Panc1 (cell line): Measurements from ENCODE around the gene CDR2L. TPM values are rescaled to one million over a fixed set of nuclear protein-coding genes. Genes with fewer than 3 reads are reported as not detected.

Source experiments
- ATAC-seq: fragments of 200-7000 bp; cut with Tn5 transposase; 2 replicates; pipeline ENCODE4 v1.9.1; 2020; ENCODE audit warnings: mild to moderate bottlenecking, moderate library complexity
- BruUV-seq: library from RNA; stranded (reverse); fragments of 400-500 nt; replicated peaks from 2 replicates; lab custom pipeline; 2021; lab: Mats Ljungman, UMichigan
- CTCF ChIA-PET: fragments of 300-600 bp; sonication (Branson Sonifier 250); formaldehyde crosslinking; loops from one replicate; lab custom pipeline; 2022; ENCODE audit warnings: antibody characterized with exemption; lab: Charles Lee
- POLR2A ChIA-PET: fragments of 300-600 bp; sonication (Branson Sonifier 250); formaldehyde crosslinking; loops from one replicate; lab custom pipeline; 2022; ENCODE audit warnings: antibody characterized with exemption; lab: Charles Lee
- DNase-seq: peaks from one replicate; pipeline ENCODE4 v3.0.0-alpha.2; 2010; ENCODE audit warnings: low read depth, low spot score
- H3K27ac ChIP-seq: 2 replicates; pipeline ENCODE4 v1.5.1; 2011; ENCODE audit warnings: mild to moderate bottlenecking, low read length, inconsistent platforms
- H3K27me3 ChIP-seq: fragments of 200-500 bp; sonication (Bioruptor generic); 2 replicates; pipeline ENCODE4 v1.6.0; 2014; ENCODE audit warnings: low read length, inconsistent platforms; ENCODE audit not compliant: control insufficient read depth, insufficient read depth
- H3K36me3 ChIP-seq: fragments of 200-500 bp; sonication (Bioruptor generic); 2 replicates; pipeline ENCODE4 v1.5.1; 2014; ENCODE audit warnings: inconsistent platforms, mild to moderate bottlenecking, low read length, moderate library complexity; ENCODE audit not compliant: control insufficient read depth, insufficient read depth
- H3K4me1 ChIP-seq: 2 replicates; pipeline ENCODE4 v1.5.1; 2011; ENCODE audit warnings: inconsistent platforms, mild to moderate bottlenecking, low read length, moderate library complexity; ENCODE audit not compliant: control insufficient read depth, insufficient read depth
- H3K4me3 ChIP-seq, 2 experiments: 2 replicates each; pipeline ENCODE4 v1.5.1; 2011 to 2012; ENCODE audit warnings: low read depth in 2 of 2, low read length in 2 of 2, mild to moderate bottlenecking in 2 of 2, inconsistent platforms in 1 of 2, moderate library complexity in 1 of 2
- H3K9me3 ChIP-seq: fragments of 200-500 bp; sonication (Bioruptor generic); 2 replicates; pipeline ENCODE4 v1.5.1; 2014; ENCODE audit warnings: low read depth, mild to moderate bottlenecking, inconsistent platforms, low read length, moderate library complexity; ENCODE audit not compliant: control insufficient read depth, insufficient read depth
- POLR2AphosphoS5 ChIP-seq: IDR thresholded peaks from 2 replicates; pipeline ENCODE4 v1.6.1; 2012; ENCODE audit warnings: mild to moderate bottlenecking, low read depth, low read length, moderate library complexity
- SIN3A ChIP-seq: IDR thresholded peaks from 2 replicates; pipeline ENCODE4 v1.6.1; 2012; ENCODE audit warnings: low read depth, mild to moderate bottlenecking, low read length, moderate library complexity, borderline replicate concordance; ENCODE audit not compliant: insufficient read depth
- TCF7L2 ChIP-seq: IDR thresholded peaks from 2 replicates; pipeline ENCODE4 v1.6.1; 2011; ENCODE audit warnings: mild to moderate bottlenecking, low read depth, low read length, inconsistent platforms
- in situ Hi-C: cut with HindIII; loops from 2 replicates; pipeline ENCODE4 v1.10.0; 2016; ENCODE audit warnings: low sequenced_read_pairs, low pct_unique_long_range_greater_than_20kb
- intact Hi-C: fragments of 100-400 bp; cut with micrococcal nuclease; formaldehyde crosslinking; loops from one replicate; pipeline ENCODE4 v1.10.0; 2022; ENCODE audit not compliant: unreplicated experiment
- total RNA-seq: library from RNA; stranded (reverse); gene quantifications from one replicate; pipeline ENCODE4 v1.2.1, GENCODE V29; 2021; ENCODE audit not compliant: unreplicated experiment
- TF ChIP-seq, protein P1 (sequence below), 2 experiments: IDR thresholded peaks; 2 replicates each; pipeline ENCODE4 v1.6.1; 2011 to 2012; ENCODE audit warnings: low read depth in 2 of 2, control low read depth in 1 of 2, low read length in 1 of 2, mild to moderate bottlenecking in 1 of 2, moderate library complexity in 1 of 2; ENCODE audit not compliant: insufficient read depth in 1 of 2
- TF ChIP-seq, protein P2 (sequence below): fragments of 450-650 bp; IDR thresholded peaks from 2 replicates; pipeline ENCODE4 v1.5.1; 2017; ENCODE audit warnings: mild to moderate bottlenecking

Gene CDR2L
- total RNA-seq, 1 experiment from 2014 or later: 32.0 TPM

DNA sequence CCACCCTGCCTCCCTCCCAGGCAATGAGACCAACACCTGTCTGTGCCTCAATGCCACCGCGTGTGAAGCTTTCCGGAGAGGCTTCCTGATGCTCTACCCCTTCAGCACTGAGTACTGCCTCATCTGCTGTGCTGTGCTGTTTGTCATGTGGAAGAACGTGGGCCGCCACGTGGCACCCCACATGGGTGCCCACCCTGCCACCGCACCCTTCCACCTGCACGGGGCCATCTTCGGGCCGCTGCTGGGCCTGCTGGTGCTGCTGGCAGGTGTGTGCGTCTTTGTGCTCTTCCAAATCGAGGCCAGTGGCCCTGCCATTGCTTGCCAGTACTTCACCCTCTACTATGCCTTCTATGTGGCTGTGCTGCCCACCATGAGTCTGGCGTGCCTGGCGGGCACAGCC is 40.8 kb upstream of the CDR2L start:
- no peaks in the 10 kb centered on the region; the same call in 1 of the 2 replicates for H3K27me3 ChIP-seq
- no TSS peak for BruUV-seq
- ATAC-seq (no peak), DNase-seq (no peak)
- intact Hi-C loops: no loop called here
- ChIA-PET POLR2A (no interaction called here), CTCF (interaction anchor here (1.1 kb wide), 1 partner anchor 23 kb away, joined by 3 read pairs; the partner anchor contains the start of gene OTOP2)
- in situ Hi-C loops: no loop called here
- H3K9me3 ChIP-seq: no peaks in the 10 kb centered on the region
- no peak overlapping the region for H3K4me3 ChIP-seq
- TF ChIP-seq TCF7L2 (no peak), SIN3A (no peak), POLR2AphosphoS5 (no peak)
- TF ChIP-seq, protein P1, sequence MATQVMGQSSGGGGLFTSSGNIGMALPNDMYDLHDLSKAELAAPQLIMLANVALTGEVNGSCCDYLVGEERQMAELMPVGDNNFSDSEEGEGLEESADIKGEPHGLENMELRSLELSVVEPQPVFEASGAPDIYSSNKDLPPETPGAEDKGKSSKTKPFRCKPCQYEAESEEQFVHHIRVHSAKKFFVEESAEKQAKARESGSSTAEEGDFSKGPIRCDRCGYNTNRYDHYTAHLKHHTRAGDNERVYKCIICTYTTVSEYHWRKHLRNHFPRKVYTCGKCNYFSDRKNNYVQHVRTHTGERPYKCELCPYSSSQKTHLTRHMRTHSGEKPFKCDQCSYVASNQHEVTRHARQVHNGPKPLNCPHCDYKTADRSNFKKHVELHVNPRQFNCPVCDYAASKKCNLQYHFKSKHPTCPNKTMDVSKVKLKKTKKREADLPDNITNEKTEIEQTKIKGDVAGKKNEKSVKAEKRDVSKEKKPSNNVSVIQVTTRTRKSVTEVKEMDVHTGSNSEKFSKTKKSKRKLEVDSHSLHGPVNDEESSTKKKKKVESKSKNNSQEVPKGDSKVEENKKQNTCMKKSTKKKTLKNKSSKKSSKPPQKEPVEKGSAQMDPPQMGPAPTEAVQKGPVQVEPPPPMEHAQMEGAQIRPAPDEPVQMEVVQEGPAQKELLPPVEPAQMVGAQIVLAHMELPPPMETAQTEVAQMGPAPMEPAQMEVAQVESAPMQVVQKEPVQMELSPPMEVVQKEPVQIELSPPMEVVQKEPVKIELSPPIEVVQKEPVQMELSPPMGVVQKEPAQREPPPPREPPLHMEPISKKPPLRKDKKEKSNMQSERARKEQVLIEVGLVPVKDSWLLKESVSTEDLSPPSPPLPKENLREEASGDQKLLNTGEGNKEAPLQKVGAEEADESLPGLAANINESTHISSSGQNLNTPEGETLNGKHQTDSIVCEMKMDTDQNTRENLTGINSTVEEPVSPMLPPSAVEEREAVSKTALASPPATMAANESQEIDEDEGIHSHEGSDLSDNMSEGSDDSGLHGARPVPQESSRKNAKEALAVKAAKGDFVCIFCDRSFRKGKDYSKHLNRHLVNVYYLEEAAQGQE (IDR thresholded peaks at IDR 0.05; ENCODE audit: insufficient read depth in 1 of 2, low read depth in 2 of 2, low read length in 1 of 2): no peak
- TF ChIP-seq, protein P2, sequence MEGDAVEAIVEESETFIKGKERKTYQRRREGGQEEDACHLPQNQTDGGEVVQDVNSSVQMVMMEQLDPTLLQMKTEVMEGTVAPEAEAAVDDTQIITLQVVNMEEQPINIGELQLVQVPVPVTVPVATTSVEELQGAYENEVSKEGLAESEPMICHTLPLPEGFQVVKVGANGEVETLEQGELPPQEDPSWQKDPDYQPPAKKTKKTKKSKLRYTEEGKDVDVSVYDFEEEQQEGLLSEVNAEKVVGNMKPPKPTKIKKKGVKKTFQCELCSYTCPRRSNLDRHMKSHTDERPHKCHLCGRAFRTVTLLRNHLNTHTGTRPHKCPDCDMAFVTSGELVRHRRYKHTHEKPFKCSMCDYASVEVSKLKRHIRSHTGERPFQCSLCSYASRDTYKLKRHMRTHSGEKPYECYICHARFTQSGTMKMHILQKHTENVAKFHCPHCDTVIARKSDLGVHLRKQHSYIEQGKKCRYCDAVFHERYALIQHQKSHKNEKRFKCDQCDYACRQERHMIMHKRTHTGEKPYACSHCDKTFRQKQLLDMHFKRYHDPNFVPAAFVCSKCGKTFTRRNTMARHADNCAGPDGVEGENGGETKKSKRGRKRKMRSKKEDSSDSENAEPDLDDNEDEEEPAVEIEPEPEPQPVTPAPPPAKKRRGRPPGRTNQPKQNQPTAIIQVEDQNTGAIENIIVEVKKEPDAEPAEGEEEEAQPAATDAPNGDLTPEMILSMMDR: no peak
- no peak overlapping the region for H3K27ac ChIP-seq
- no peaks in the 10 kb centered on the region for H3K36me3 ChIP-seq
- no peaks in the 10 kb centered on the region for H3K4me1 ChIP-seq

DNA sequence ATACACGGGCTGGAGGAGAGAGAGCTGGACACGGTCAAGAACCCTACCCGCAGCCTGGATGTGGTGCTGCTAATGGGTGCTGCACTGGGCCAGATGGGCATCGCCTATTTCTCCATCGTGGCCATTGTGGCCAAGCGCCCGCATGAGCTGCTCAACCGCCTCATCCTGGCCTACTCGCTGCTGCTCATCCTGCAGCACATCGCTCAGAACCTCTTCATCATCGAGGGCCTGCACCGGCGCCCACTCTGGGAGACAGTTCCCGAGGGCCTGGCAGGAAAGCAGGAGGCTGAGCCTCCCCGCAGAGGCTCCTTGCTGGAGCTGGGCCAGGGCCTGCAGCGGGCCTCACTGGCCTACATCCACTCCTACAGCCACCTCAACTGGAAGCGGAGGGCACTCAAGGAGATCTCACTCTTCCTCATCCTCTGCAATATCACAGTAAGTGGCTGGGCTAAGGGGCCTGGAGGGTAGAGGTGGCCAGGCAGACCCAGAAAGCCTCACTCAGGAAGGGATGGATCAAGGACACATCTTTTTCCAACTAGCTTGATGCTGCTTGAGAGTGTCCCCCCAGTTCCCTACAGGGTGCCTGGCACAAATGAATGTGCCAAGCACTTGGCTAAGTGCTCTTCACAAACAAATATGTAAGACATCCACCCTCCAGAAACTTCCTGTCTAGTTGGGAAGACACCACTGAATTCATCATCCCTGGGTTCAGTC is 40.2 kb upstream of the CDR2L start:
- Histone ChIP-seq H3K4me1 (no peaks in the 10 kb centered on the region), H3K27me3 (no peaks in the 10 kb centered on the region; the same call in 1 of the 2 replicates), H3K9me3 (no peaks in the 10 kb centered on the region), H3K36me3 (no peaks in the 10 kb centered on the region), H3K27ac (no peak overlapping the region), H3K4me3 (no peak overlapping the region)
- ATAC-seq: no peak
- intact Hi-C loops: no loop called here
- POLR2A ChIA-PET: no interaction called here
- no peak for DNase-seq
- no TSS peak for BruUV-seq
- in situ Hi-C loops: no loop called here
- TF ChIP-seq SIN3A (no peak), POLR2AphosphoS5 (no peak), TCF7L2 (no peak)
- TF ChIP-seq, protein P2: no peak
- TF ChIP-seq, protein P1 (IDR thresholded peaks at IDR 0.05; ENCODE audit: insufficient read depth in 1 of 2, low read depth in 2 of 2, low read length in 1 of 2): no peak
- CTCF ChIA-PET: no interaction called here
